Lower lobe of right lung (tissue), 2 donors: Measurements from ENCODE around the gene METTL22. TPM values are rescaled to one million over a fixed set of nuclear protein-coding genes. Genes with fewer than 3 reads are reported as not detected.

ENCODE experiments used
- ATAC-seq, 2 donors: fragments of 200-7000 bp; cut with Tn5 transposase; one replicate each; pipeline ENCODE4 v1.9.1; 2020 to 2022; ENCODE audit warnings: mild to moderate bottlenecking in 2 of 2, moderate library complexity in 2 of 2
- DNase-seq: peaks from one replicate; pipeline ENCODE4 v3.0.0-alpha.2; 2020
- H3K27ac ChIP-seq: fragments of 200-600 bp; one replicate; pipeline ENCODE4 v1.8.0; 2022
- H3K27me3 ChIP-seq: fragments of 200-600 bp; one replicate; pipeline ENCODE4 v1.8.0; 2022; ENCODE audit warnings: low read depth
- H3K36me3 ChIP-seq: fragments of 200-600 bp; one replicate; pipeline ENCODE4 v1.8.0; 2022; ENCODE audit warnings: mild to moderate bottlenecking
- H3K4me1 ChIP-seq: fragments of 200-600 bp; one replicate; pipeline ENCODE4 v1.8.0; 2022
- H3K4me3 ChIP-seq: fragments of 200-600 bp; one replicate; pipeline ENCODE4 v1.8.0; 2022; ENCODE audit warnings: mild to moderate bottlenecking
- H3K9me3 ChIP-seq: fragments of 200-600 bp; one replicate; pipeline ENCODE4 v1.8.0; 2022
- intact Hi-C: fragments of 100-400 bp; cut with DNase I; formaldehyde crosslinking; loops from one replicate; pipeline ENCODE4 v1.11.0; 2022
- total RNA-seq: library from RNA; stranded (reverse); fragmentation: NEBNext Ultra II Directional; extraction: Animal tissue kit (Norgen Biotek cat#: 25700); gene quantifications from one replicate; pipeline ENCODE4 v1.2.1, GENCODE V29; 2021
- TF ChIP-seq, protein P1 (sequence below): fragments of 200-600 bp; IDR thresholded peaks from one replicate; pipeline ENCODE4 v1.8.0; 2022; ENCODE audit warnings: antibody characterized with exemption, mild to moderate bottlenecking
- donor health status: DM: no; HTN: yes; CAD: no; lungs with severe emphysema.

METTL22 gene
- total RNA-seq, 1 donor from 2014 or later: 43.5 TPM

DNA sequence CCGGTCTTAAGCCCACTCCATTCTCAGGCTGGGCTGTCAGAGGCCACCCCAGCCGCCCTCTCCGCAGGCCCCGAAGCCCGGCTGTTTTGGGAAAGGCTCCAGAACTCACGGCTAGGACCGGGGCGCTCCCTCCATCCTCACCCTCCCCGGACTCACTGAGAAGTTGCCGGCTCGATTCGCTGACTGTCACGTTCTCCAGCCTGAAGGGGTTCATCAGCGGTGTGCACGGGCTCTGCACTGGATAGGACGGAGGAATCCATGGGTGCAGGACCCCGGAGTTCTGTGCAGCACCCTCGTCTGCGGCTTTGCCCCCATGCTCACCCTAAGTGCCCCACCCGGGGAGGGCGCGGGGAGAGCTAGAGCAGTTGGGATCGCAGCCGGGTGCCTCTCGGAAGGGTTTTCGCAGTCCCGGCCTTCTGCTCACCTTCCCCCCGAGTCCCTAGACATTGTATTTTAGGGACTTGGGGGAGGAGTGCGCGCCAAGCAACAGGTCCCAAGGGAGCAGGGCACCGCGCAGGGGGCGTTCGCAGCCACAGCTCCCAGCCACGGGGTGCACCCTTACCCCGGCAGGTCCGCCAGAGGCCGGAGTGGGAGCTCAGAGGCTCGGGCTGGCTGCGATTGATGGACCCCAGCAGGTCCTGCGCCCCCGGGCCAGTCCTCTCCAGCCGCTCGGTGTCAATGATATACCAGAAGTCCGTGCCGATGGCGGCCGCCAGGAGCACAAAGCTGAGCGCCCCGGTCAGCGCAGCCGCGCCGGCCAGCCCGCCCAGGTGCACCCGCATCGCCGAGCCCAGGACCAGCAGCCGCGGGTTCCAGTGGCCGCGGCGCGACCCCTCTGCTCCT, 32.2 kb upstream of the METTL22 start:
- peaks cover 46% of the 10 kb centered on the region for H3K27me3 ChIP-seq
- H3K27ac ChIP-seq: no peak overlapping the region
- peak; percentile 23 to 35 for ATAC-seq
- intact Hi-C loops: no loop called here
- H3K36me3 ChIP-seq: no peaks in the 10 kb centered on the region
- no peak for DNase-seq
- peaks cover 6% of the 10 kb centered on the region for H3K4me1 ChIP-seq
- TF ChIP-seq, protein P1, sequence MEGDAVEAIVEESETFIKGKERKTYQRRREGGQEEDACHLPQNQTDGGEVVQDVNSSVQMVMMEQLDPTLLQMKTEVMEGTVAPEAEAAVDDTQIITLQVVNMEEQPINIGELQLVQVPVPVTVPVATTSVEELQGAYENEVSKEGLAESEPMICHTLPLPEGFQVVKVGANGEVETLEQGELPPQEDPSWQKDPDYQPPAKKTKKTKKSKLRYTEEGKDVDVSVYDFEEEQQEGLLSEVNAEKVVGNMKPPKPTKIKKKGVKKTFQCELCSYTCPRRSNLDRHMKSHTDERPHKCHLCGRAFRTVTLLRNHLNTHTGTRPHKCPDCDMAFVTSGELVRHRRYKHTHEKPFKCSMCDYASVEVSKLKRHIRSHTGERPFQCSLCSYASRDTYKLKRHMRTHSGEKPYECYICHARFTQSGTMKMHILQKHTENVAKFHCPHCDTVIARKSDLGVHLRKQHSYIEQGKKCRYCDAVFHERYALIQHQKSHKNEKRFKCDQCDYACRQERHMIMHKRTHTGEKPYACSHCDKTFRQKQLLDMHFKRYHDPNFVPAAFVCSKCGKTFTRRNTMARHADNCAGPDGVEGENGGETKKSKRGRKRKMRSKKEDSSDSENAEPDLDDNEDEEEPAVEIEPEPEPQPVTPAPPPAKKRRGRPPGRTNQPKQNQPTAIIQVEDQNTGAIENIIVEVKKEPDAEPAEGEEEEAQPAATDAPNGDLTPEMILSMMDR: no peak
- H3K9me3 ChIP-seq: no peaks in the 10 kb centered on the region
- no peak overlapping the region for H3K4me3 ChIP-seq

GRCh38 chr16:8589900-8590688, 31.4 kb upstream of the METTL22 start, which contains the start of gene TMEM114:
Gene TMEM114 (minus strand): TSS chr16:8590511. CDS start chr16:8589838, 673 bp downstream.
- no peak within 1 kb of the TSS for H3K4me3 ChIP-seq
- H3K36me3 ChIP-seq: no peaks in the 10 kb centered on the region
- H3K4me1 ChIP-seq: peaks cover 6% of the 10 kb centered on the region
- H3K27ac ChIP-seq: no peak within 1 kb of the TSS
- H3K27me3 ChIP-seq: peaks cover 46% of the 10 kb centered on the region
- intact Hi-C loops: no loop called here
- H3K9me3 ChIP-seq: no peaks in the 10 kb centered on the region
- TF ChIP-seq, protein P1: no peak
- DNase-seq: no peak
- ATAC-seq: peak in 1 of 2 donors; percentile 17

GRCh38 chr16:8590811-8591210, 30.7 kb upstream of the METTL22 start:
- Histone ChIP-seq H3K9me3 (no peaks in the 10 kb centered on the region), H3K4me3 (no peak overlapping the region), H3K27me3 (peaks cover 46% of the 10 kb centered on the region), H3K4me1 (peaks cover 6% of the 10 kb centered on the region), H3K36me3 (no peaks in the 10 kb centered on the region), H3K27ac (no peak overlapping the region)
- intact Hi-C loops: no loop called here
- no peak for DNase-seq
- TF ChIP-seq, protein P1: no peak
- no peak for ATAC-seq

- no peak for DNase-seq
- Histone ChIP-seq H3K36me3 (no peaks in the 10 kb centered on the region), H3K27ac (no peak overlapping the region), H3K9me3 (peaks cover under 1% of the 10 kb centered on the region), H3K27me3 (peaks cover 46% of the 10 kb centered on the region), H3K4me1 (peaks cover 6% of the 10 kb centered on the region), H3K4me3 (no peak overlapping the region)
- intact Hi-C loops: no loop called here
- TF ChIP-seq, protein P1: no peak
- no peak for ATAC-seq
These were observed 30.0 kb upstream of the METTL22 start for GRCh38 chr16:8591451-8591850.

DNA sequence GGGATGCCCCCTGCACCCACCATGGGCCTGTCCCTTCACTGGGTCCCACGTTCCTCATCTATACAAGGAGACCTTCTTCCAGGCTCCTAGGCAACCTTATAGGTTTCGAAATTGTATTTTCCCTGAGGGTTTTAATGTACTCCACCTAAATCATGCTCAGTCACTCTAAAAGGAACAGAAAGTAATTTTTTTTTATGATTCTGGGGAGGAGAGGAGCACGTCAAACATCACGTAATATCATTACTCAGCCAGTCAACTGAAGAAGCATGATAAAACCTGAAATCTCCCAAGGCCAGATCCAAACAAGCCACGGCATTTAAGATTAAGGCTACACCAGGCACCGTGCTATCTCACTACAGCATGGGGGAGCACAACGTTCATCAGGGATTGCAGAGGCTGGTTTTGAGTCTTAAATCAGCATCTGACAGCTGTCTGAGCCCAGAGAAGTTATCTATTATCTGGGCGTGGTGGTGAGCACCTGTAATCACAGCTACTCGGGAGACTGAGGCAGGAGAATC, 27.3 kb upstream of the METTL22 start:
- peaks cover 7% of the 10 kb centered on the region for H3K9me3 ChIP-seq
- H3K4me3 ChIP-seq: no peak overlapping the region
- H3K27ac ChIP-seq: no peak overlapping the region
- H3K36me3 ChIP-seq: no peaks in the 10 kb centered on the region
- peaks cover 2% of the 10 kb centered on the region for H3K4me1 ChIP-seq
- intact Hi-C loops: no loop called here
- H3K27me3 ChIP-seq: peaks cover 22% of the 10 kb centered on the region
- TF ChIP-seq, protein P1: no peak
- ATAC-seq (no peak), DNase-seq (no peak)
